SIG-M5 (cell line): ENCODE data around the gene ELL2.
"Not testable (repeated sequence)": the region's sequence is repeated elsewhere in the genome, so short reads cannot be mapped to it uniquely, and the experiment has no call there.

Experiments
- DNase-seq: peaks from one replicate; lab custom pipeline; 2025; lab: John Stamatoyannopoulos, UW

ELL2 gene

DNA sequence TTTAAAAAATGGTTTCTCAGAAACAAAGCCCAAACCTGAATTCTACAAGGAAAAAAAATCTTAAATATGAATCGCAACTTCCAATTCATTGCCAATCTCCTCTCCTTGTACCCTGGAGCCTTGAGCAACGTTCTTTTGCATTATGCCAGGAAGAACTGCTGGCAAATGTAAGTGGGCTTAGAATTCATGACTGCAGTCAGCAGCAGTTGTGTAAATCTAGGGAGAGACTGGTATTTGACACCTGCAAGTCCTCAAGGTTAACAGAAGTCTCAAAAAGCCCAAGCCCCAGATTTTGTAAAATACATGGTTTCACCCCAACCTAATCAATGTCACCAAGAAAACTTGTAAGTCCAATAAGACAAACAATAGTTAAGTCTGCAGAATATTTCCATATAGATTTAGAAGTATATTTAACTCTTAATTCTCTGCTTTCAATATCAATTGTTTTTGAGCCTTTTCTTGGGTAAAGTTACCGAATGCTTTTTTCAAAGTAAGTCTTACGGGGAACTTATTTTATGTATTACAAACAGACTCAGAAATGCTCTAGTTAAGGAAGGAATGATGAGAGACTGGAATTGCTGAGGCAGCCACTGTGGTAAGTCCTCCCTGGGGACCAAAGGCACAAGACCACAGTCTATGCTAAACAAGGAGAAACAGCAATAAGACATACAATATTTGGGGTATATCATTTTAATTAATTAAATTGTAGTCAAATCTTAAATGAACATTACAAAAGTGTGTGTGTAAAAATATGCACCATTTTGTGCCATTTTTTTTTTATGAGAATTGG, 31.3 kb downstream of the ELL2 start:
- no peak for DNase-seq

- no peak for DNase-seq
Observed at GRCh38 chr5:95928724-95929253, 32.9 kb downstream of the ELL2 start.

GRCh38 chr5:95927927-95928723, 33.5 kb downstream of the ELL2 start:
- no peak for DNase-seq

DNA sequence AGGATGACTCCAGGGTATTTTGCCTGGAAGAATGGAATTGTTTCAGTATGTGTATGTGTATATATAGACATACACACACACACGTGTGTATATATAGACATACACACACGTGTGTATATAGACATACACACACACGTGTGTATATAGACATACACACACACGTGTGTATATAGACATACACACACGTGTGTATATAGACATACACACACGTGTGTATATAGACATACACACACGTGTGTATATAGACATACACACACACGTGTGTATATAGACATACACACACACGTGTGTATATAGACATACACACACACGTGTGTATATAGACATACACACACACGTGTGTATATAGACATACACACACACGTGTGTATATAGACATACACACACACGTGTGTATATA, 34.4 kb downstream of the ELL2 start:
- DNase-seq = not testable (repeated sequence)

- DNase-seq = no peak
Observed at GRCh38 chr5:95925939-95926338, 35.7 kb downstream of the ELL2 start.

DNA sequence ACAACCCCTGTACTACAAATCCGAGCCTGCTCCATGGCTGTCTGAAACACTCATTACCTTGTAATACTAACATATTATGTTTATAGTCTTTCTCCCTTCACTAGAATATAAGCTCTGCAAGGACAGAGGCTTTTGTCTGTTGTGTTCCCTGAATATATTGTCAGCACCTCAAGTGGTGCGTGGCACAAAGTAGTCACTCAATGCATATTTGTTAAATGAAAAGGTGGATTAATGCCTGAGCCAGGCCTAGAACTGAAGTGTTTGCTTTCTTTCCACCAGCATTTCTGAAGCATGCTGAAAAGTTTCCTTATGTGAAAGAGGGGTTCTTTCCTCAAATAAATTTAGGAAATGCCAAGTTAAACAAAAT, 36.3 kb downstream of the ELL2 start:
- no peak for DNase-seq

DNA sequence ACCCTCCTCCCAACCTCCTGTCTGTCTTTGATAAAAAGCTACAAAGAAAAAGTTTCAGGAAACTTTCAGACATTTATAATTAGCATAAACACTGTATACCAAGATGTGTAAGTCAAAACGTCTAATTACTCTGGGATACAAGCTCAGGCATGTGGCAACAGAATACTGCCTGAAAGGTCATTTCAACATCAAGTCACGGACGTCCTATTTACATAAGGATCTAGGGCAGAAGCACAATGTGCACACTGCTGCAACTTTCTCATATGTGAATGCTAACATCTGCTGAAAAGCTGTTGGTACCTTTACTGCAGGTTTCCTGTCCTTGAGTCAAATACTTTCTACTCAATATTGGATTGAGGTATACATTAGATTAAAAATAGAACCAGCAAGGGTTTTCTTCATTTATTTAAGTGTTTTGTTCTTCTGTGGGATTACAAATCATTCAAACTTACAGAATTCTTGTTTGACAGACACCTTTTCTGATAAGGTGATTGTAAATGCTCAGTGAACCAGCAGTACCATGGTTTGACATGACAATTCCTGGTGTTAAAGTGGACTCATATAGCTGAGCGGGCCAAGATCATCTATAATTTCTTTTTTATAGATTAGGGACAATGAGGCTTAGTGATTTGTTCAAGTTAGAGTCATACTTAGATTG, 36.8 kb downstream of the ELL2 start:
- peak; percentile 56 for DNase-seq

GRCh38 chr5:95923918-95924544, 37.6 kb downstream of the ELL2 start:
- peak; percentile 16 for DNase-seq

DNA sequence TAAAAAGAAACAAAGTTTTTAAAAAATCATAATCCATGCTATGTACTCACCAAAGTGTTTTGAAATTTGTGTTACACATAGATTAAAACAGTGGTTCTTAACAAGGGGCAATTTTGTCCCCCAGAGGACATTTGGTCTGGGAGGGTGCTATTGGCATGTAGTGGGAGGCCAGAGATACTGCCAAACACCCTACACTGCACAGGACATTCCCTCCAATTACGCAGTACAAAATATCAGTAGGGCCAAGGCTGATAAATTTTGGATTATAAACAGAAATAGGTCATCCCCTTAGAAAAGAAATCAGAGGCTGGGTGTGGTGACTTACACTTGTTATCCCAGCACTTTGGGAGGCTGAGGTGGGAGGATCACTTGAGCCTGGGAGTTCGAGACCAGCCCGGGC, 38.9 kb downstream of the ELL2 start:
- no peak for DNase-seq

DNA sequence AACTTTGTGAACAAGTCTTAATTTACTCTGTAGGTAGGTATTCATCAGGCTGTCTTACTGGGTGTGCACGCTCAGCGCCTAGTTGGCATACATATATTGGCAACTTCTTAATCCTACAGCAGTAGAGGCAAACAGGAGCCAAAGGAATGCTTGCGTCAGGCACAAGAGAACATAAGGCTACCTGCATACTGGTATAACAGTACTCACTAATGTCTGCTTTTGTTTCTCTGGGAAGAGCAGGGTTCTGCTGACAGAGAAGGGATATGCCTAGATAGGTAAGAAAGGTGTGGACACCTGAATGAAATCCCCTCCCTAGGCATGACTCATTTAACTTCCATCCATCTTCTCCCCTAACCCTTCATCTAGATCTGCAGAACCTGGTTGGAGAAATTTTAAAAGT, 40.1 kb downstream of the ELL2 start:
- no peak for DNase-seq

DNA sequence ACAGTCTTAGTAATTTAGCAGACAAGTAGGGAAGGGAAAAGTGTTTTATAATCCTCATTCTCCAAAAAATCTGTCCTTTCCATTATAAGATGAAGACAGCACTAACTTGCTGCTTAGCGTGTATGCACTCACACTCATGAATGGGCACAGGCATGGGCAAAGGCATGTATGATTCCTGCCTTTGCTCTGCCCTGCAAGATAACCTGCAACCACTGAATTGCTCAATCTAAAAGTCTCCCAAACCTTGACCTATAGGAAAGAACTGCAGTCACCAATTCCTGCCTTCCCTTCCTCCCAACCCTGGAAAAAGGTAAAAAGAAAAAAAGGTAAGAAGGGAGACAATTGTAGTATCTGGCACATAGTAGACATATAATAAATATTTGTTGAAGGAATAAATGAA, 40.8 kb downstream of the ELL2 start:
- DNase-seq = no peak

- DNase-seq = no peak
Observed at GRCh38 chr5:95919658-95920057, 42.0 kb downstream of the ELL2 start.

- DNase-seq = no peak
Observed at GRCh38 chr5:95918421-95919006, 43.1 kb downstream of the ELL2 start.

DNA sequence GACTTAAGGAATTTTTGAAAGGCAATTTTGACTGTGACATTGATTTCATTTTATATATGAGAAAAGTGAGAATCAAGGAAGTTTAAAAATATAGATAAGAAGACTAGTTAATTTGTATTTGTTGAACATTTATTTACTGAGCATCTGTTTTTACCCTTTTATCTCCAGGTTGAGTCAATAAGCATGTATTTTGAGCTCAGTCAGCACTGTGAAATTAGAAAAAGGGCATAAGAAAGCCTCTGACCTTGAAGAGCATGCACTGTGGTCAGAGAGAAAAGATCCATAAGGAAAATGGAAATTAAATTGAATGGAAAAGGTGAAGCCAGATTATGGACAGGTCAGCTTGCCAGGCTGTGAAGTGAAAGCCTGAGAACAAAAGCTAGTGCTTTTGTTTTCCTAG, 44.4 kb downstream of the ELL2 start:
- DNase-seq = no peak

DNA sequence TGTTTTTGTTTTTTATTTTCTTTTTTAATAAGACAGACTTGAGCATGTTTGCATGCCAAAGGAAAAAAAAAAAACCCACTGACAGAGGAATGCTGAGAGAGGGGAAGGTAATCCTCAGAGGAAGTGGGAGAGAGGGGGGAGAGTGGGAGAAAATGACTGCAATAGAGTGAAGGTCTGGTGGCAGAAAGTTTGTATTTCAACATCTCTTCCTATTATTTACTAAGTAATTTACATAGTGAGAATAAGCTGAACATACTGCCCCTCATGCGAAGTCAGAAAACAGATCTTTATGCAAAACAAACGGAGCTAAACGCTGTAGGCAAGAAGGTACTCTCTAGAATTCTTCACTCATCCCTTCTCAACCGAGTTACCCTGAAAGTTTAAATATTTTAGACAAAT, 45.0 kb downstream of the ELL2 start:
- DNase-seq = no peak

DNA sequence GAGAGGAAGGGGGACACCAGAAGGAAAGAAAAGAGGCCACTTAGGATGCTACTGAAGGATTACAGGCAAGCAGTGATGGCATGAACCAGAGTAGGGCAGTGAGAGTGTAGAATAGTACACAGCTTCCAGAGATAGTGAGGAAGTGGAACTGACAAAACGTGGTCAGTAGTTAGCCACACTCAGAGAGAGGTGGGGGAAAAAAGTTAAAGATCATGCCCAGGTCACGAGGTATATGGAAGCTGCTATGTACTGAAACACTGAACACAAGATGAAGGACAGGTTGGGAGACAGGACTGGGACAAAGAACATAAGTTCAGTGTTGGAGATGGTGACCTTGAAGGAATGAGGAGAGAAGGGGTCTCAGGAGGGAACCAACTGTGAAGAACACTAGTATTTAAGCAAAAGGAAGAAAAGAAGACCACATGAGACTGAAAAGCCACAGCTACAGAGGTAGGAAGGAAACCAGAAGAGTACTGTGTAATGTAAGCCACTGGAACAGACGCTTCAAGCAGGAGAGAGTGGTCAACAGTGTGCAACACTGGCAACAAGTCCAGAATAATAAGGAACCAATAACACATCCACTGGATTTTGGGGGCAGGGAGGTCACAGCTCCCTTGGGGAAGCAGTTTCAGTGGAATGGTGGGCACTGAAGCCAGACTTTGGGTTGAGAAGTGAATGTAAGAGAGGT, 45.5 kb downstream of the ELL2 start:
- DNase-seq = no peak

DNA sequence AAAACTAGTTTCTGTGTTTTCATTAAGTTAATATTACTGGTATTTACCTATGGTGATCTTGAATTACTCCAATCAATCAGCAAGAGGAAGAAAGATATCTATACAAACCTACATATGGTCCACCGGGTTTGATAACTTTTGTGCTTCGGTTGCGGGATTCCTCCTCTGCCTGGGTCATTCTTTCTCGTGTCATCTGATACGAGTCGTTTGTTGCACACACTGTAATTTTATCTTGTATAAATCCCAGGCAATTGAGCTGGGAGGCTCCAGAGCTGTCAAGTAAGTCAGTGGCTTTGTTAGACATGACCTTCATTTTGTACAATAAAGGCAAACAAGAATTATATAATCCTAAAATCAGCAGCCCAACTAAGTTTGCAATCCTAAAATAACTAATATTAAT, 48.0 kb downstream of the ELL2 start:
- DNase-seq = no peak

- no peak for DNase-seq
Observed at GRCh38 chr5:95912029-95912428, 49.6 kb downstream of the ELL2 start.

DNA sequence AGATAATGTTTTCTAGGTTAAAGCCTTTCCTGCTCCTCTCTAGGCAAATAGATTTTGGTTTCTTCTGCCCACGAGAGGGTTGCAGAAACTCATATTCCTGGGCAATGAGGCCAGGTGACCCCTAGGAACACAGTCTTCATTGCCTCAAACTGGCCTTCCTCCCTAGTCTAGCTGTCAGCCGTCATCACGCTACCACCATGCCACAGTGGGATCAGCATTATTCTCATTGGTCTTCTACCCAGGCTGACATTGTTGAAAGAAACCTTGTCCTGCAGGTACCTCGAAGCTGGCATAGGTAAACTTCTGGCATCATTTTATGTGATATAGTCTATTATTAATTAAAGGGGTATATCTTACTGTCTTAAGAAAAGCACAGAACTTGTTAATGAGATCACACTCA, 51.1 kb downstream of the ELL2 start:
- DNase-seq = no peak

GRCh38 chr5:95909738-95910137, 51.9 kb downstream of the ELL2 start:
- no peak for DNase-seq

GRCh38 chr5:95908799-95909198, 52.9 kb downstream of the ELL2 start:
- DNase-seq = no peak
